Measurements from ENCODE around the gene DENND6A.

DNA sequence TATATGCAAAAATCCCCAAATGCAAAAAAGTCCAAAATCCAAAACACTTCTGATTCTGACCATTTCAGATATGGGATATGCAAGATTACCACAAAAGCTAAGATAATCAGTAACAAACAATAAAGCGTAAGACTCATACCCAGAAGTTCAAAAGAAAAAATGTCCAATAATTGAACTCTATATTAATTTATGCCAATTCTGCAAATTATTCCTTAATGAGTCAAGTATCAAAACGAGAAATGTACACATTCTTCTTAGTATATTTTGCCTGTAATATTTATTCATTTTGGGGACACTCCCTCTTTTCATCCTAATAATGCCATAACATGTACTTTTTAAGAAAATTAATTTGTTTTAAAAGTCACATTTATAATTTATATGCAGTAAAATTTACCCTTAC is 37.1 kb downstream of the DENND6A start:
- TF ChIP-seq, protein P1, sequence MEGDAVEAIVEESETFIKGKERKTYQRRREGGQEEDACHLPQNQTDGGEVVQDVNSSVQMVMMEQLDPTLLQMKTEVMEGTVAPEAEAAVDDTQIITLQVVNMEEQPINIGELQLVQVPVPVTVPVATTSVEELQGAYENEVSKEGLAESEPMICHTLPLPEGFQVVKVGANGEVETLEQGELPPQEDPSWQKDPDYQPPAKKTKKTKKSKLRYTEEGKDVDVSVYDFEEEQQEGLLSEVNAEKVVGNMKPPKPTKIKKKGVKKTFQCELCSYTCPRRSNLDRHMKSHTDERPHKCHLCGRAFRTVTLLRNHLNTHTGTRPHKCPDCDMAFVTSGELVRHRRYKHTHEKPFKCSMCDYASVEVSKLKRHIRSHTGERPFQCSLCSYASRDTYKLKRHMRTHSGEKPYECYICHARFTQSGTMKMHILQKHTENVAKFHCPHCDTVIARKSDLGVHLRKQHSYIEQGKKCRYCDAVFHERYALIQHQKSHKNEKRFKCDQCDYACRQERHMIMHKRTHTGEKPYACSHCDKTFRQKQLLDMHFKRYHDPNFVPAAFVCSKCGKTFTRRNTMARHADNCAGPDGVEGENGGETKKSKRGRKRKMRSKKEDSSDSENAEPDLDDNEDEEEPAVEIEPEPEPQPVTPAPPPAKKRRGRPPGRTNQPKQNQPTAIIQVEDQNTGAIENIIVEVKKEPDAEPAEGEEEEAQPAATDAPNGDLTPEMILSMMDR (IDR thresholded peaks at IDR 0.05), result no peak
- no peak for TF ChIP-seq POLR2AphosphoS5 (IDR thresholded peaks at IDR 0.05)

Data from sigmoid colon (tissue), 4 donors.